CD4-positive, alpha-beta T cell treated with Interferon alpha-2 for 1 hour (primary cell): ENCODE data around the gene PPM1F.
A peak's percentile ranks its signal among the peaks of the same experiment; 100 is the strongest.
"Not testable (repeated sequence)": the region's sequence is repeated elsewhere in the genome, so short reads cannot be mapped to it uniquely, and the experiment has no call there.

Source experiments
- DNase-seq, 2 donors: peaks; one replicate each; pipeline ENCODE4 v3.0.0-alpha.2; 2020 to 2022

PPM1F gene

DNA sequence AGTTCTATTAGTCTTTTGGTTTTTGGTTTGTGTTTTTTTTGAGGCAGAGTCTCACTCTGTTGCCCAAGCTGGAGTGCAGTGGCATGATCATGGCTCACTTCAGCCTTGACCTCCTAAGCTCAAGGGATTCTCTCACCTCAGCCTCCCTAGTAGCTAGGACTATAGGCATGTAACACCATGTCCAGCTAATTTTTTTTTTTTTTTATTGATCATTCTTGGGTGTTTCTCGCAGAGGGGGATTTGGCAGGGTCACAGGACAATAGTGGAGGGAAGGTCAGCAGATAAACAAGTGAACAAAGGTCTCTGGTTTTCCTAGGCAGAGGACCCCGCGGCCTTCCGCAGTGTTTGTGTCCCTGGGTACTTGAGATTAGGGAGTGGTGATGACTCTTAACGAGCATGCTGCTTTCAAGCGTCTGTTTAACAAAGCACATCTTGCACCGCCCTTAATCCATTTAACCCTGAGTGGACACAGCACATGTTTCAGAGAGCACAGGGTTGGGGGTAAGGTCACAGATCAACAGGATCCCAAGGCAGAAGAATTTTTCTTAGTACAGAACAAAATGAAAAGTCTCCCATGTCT, 69.8 kb downstream of the PPM1F start:
- DNase-seq = not testable (repeated sequence)

DNA sequence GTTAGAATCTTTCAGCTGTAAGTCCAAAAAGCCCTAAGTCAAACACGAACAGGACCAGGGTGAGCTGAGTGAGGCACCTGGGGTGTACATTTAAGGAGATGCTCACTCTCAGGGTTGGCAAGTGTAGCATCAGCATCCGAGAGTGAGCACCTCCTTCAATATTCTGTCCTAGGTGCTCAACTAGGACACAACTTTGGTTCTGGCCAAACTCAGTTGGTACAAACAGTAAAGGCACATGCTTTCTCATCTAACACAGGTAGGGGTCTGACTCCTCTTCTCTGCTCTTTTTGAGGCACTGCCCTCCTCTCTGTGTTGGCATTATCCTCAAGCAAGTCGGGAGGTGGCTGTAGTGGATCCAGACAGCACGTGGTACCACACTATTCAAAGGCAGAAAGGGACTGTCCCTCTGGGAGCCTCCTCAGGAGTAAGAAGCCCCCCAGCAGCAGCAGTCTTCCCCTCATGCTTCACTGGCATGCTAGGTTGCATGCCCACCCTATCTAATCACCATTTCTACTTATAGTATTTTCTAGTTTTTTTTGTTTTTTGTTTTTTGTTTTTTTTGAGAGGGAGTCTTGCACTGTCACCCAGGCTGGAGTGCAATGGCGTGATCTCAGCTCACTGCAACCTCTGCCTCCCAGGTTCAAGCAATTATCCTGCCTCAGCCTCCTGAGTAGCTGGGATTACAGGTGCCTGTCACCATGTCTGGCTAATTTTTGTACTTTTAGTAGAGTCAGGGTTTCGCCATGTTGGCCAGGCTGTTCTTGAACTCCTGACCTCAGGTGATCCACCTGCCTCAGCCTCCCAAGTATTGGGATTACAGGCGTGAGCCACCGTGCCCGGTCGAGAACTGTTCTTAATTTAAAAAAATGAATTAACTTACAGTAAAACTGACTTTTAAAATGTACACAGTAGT, 70.6 kb downstream of the PPM1F start:
- DNase-seq = no peak

GRCh38 chr22:21876486-21877176, 76.0 kb downstream of the PPM1F start:
- DNase-seq = peak; percentile 14 to 19

GRCh38 chr22:21874953-21875352, 77.7 kb downstream of the PPM1F start:
- DNase-seq = not testable (repeated sequence)

GRCh38 chr22:21873619-21874018, 79.0 kb downstream of the PPM1F start:
- no peak for DNase-seq

- DNase-seq = not testable (repeated sequence)
These were observed 79.9 kb downstream of the PPM1F start for GRCh38 chr22:21872741-21873140.
